ENCODE measurements around the gene POLR2J.
"Not testable (repeated sequence)": the region's sequence is repeated elsewhere in the genome, so short reads cannot be mapped to it uniquely, and the experiment has no call there.

GRCh38 chr7:102515889-102516288 lies 37.2 kb upstream of the POLR2J start:
- TF ChIP-seq CTCF (IDR thresholded peaks at IDR 0.05; ENCODE audit: low read depth, low read length); EZH2phosphoT487 (IDR thresholded peaks at IDR 0.05; ENCODE audit: low read depth): not testable (repeated sequence)
